HG03460 (cell line): ENCODE data around the gene DENND6B.

ENCODE experiments used
- ATAC-seq: cut with Tn5 transposase; IDR thresholded peaks from one replicate; pipeline ENCODE4 v1.9.1; 2021; ENCODE audit not compliant: unreplicated experiment

The DENND6B gene

GRCh38 chr22:50316114-50317065 is 10.4 kb downstream of the DENND6B start:
- ATAC-seq = no peak

- ATAC-seq = no peak
These were observed 11.3 kb downstream of the DENND6B start for GRCh38 chr22:50315289-50316113.

- peak; percentile 73 for ATAC-seq
These were observed 12.1 kb downstream of the DENND6B start for GRCh38 chr22:50314455-50315288.

- no peak for ATAC-seq
These were observed 12.7 kb downstream of the DENND6B start for GRCh38 chr22:50314081-50314454.

- no peak for ATAC-seq
These were observed 13.2 kb downstream of the DENND6B start for GRCh38 chr22:50313600-50313999.

GRCh38 chr22:50313021-50313420 is 13.8 kb downstream of the DENND6B start:
- no peak for ATAC-seq

GRCh38 chr22:50312371-50312770 is 14.4 kb downstream of the DENND6B start:
- no peak for ATAC-seq

- ATAC-seq = no peak
These were observed 15.0 kb downstream of the DENND6B start for GRCh38 chr22:50311606-50312351.

GRCh38 chr22:50310949-50311444 is 15.8 kb downstream of the DENND6B start:
- ATAC-seq = no peak

- ATAC-seq = no peak
These were observed 16.6 kb downstream of the DENND6B start for GRCh38 chr22:50310031-50310722.

- ATAC-seq = no peak
These were observed 17.2 kb downstream of the DENND6B start for GRCh38 chr22:50309601-50309991.

GRCh38 chr22:50308986-50309600 is 17.7 kb downstream of the DENND6B start:
- ATAC-seq = no peak

GRCh38 chr22:50308597-50308935 is 18.2 kb downstream of the DENND6B start:
- no peak for ATAC-seq

- no peak for ATAC-seq
These were observed 18.8 kb downstream of the DENND6B start for GRCh38 chr22:50307890-50308596.

GRCh38 chr22:50306753-50307749 is 19.8 kb downstream of the DENND6B start, which contains the start of gene PLXNB2:
Gene PLXNB2 (minus strand): TSS chr22:50307646. CDS start chr22:50290584, 17,062 bp downstream.
- no peak for ATAC-seq

- no peak for ATAC-seq
These were observed 20.8 kb downstream of the DENND6B start for GRCh38 chr22:50305923-50306566.
